NCI-H2171 (cell line): ENCODE measurements around the gene CGB7.
"Not testable (repeated sequence)": the region's sequence is repeated elsewhere in the genome, so short reads cannot be mapped to it uniquely, and the experiment has no call there.

Experiments
- DNase-seq: peaks from one replicate; lab custom pipeline; 2025; lab: John Stamatoyannopoulos, UW

The CGB7 gene

GRCh38 chr19:49073514-49074378, 16.2 kb upstream of the CGB7 start:
- no peak for DNase-seq

- no peak for DNase-seq
These were observed 14.5 kb upstream of the CGB7 start for GRCh38 chr19:49071860-49072547.

GRCh38 chr19:49070416-49070815, 12.9 kb upstream of the CGB7 start:
- DNase-seq = no peak

GRCh38 chr19:49069026-49069425, 11.5 kb upstream of the CGB7 start:
- DNase-seq = no peak

- peak; percentile 62 for DNase-seq
These were observed 10.0 kb upstream of the CGB7 start for GRCh38 chr19:49067554-49067953.

- no peak for DNase-seq
These were observed 8.5 kb upstream of the CGB7 start for GRCh38 chr19:49065905-49066512.

- no peak for DNase-seq
These were observed 7.4 kb upstream of the CGB7 start, which contains the start of gene NTF4 for GRCh38 chr19:49064768-49065611. NTF4 (minus strand) TSS chr19:49064818; CDS start chr19:49061997, 2,821 bp downstream.

GRCh38 chr19:49064029-49064629, 6.6 kb upstream of the CGB7 start:
- no peak for DNase-seq

GRCh38 chr19:49061445-49061844, 3.9 kb upstream of the CGB7 start:
- no peak for DNase-seq

GRCh38 chr19:49061000-49061399, 3.5 kb upstream of the CGB7 start:
- DNase-seq = no peak

- no peak for DNase-seq
These were observed 1.5 kb upstream of the CGB7 start for GRCh38 chr19:49059053-49059452.

- no peak for DNase-seq
These were observed 1.0 kb upstream of the CGB7 start for GRCh38 chr19:49058562-49058961.

GRCh38 chr19:49056902-49057596, 500 bp downstream of the CGB7 start:
- DNase-seq = not testable (repeated sequence)

GRCh38 chr19:49056101-49056901, 1.2 kb downstream of the CGB7 start:
- DNase-seq = no peak

- DNase-seq = not testable (repeated sequence)
These were observed 7.0 kb downstream of the CGB7 start for GRCh38 chr19:49050376-49051033.

GRCh38 chr19:49049834-49050233, 7.7 kb downstream of the CGB7 start:
- DNase-seq = not testable (repeated sequence)

GRCh38 chr19:49049011-49049410, 8.5 kb downstream of the CGB7 start, which contains the start of gene CGB8:
CGB8 (minus strand) TSS chr19:49049111; CDS start chr19:49048739, 372 bp downstream.
- DNase-seq = not testable (repeated sequence)

- DNase-seq = not testable (repeated sequence)
These were observed 14.0 kb downstream of the CGB7 start, which contains the start of gene CGB5 for GRCh38 chr19:49043548-49043947. CGB5 (plus strand) TSS chr19:49043848; CDS start chr19:49044210, 362 bp downstream.

- not testable (repeated sequence) for DNase-seq
These were observed 14.9 kb downstream of the CGB7 start for GRCh38 chr19:49042666-49043065.
